SJSA1 (cell line): Measurements from ENCODE around the gene CHFR. TPM values are rescaled to one million over a fixed set of nuclear protein-coding genes. Genes with fewer than 3 reads are reported as not detected.
"Not testable (repeated sequence)": the region's sequence is repeated elsewhere in the genome, so short reads cannot be mapped to it uniquely, and the experiment has no call there.

Source experiments
- DNase-seq, 2 experiments: peaks; one replicate each; pipeline ENCODE4 v3.0.0-alpha.2; 2015 to 2020; ENCODE audit warnings: low spot score in 2 of 2, low read depth in 1 of 2
- H3K27ac ChIP-seq: fragments of 250-450 bp; sonication (Bioruptor Pico); 2 replicates; pipeline ENCODE4 v1.5.1; 2020; ENCODE audit warnings: mild to moderate bottlenecking, moderate library complexity
- H3K27me3 ChIP-seq: fragments of 250-450 bp; sonication (Bioruptor Pico); replicated peaks from 2 replicates; pipeline ENCODE4 v1.5.1; 2020; ENCODE audit warnings: mild to moderate bottlenecking, moderate library complexity
- H3K36me3 ChIP-seq: fragments of 250-450 bp; sonication (Bioruptor Pico); 2 replicates; pipeline ENCODE4 v1.5.1; 2020; ENCODE audit warnings: mild to moderate bottlenecking
- H3K4me1 ChIP-seq: fragments of 250-450 bp; sonication (Bioruptor Pico); replicated peaks from 2 replicates; pipeline ENCODE4 v1.6.1; 2021; ENCODE audit warnings: mild to moderate bottlenecking
- H3K4me3 ChIP-seq: fragments of 250-450 bp; sonication (Bioruptor Pico); 2 replicates; pipeline ENCODE4 v1.5.1; 2020; ENCODE audit warnings: mild to moderate bottlenecking
- H3K9me3 ChIP-seq: fragments of 250-450 bp; sonication (Bioruptor Pico); replicated peaks from 2 replicates; pipeline ENCODE4 v1.5.1; 2020; ENCODE audit warnings: mild to moderate bottlenecking
- total RNA-seq: library from RNA; depleted of rRNA; stranded (reverse); fragments of >200 nt; shearing (Covaris generic); gene quantifications from 2 replicates; pipeline ENCODE4 v1.2.3, GENCODE V29; 2014; rRNA removed

The CHFR gene
- 4.5 and 7.1 TPM in 2 replicates for total RNA-seq

- peaks cover 17% of the 10 kb centered on the region for H3K9me3 ChIP-seq
- 0 out of 2 replicates have a peak, but pooled peaks cover 9% of the 10 kb centered on the region for H3K36me3 ChIP-seq
- H3K4me1 ChIP-seq = no peaks in the 10 kb centered on the region
- peak; percentile 74 to 80 for DNase-seq
- H3K4me3 ChIP-seq = peak within 1 kb of the TSS; percentile 48
- peak within 1 kb of the TSS; percentile 80 for H3K27ac ChIP-seq
- no peaks in the 10 kb centered on the region for H3K27me3 ChIP-seq
These were observed at the start of gene CHFR for GRCh38 chr12:132887513-132888351. CHFR (minus strand) TSS chr12:132887605; CDS start chr12:132887328, 277 bp downstream.

GRCh38 chr12:132936921-132937320 lies 49.5 kb upstream of the CHFR start:
- not testable (repeated sequence) for H3K36me3 ChIP-seq, H3K4me1 ChIP-seq, H3K4me3 ChIP-seq, H3K27ac ChIP-seq, H3K27me3 ChIP-seq
- DNase-seq = peak in 1 of 2 experiments; percentile 69
- peaks cover 68% of the 10 kb centered on the region for H3K9me3 ChIP-seq

GRCh38 chr12:132936163-132936562 lies 48.8 kb upstream of the CHFR start:
- no peaks in the 10 kb centered on the region for H3K36me3 ChIP-seq
- no peak overlapping the region for H3K27ac ChIP-seq
- H3K9me3 ChIP-seq = peaks cover 68% of the 10 kb centered on the region
- no peak for DNase-seq
- no peak overlapping the region for H3K4me3 ChIP-seq
- H3K4me1 ChIP-seq = no peaks in the 10 kb centered on the region
- 0 out of 2 replicates have a peak, but pooled peaks cover 7% of the 10 kb centered on the region for H3K27me3 ChIP-seq

GRCh38 chr12:132926415-132926833 lies 39.0 kb upstream of the CHFR start:
- DNase-seq = peak; percentile 62 to 69
- no peaks in the 10 kb centered on the region for H3K4me1 ChIP-seq
- no peak overlapping the region for H3K4me3 ChIP-seq
- no peak overlapping the region for H3K27ac ChIP-seq
- no peaks in the 10 kb centered on the region for H3K36me3 ChIP-seq
- peaks cover 90% of the 10 kb centered on the region for H3K9me3 ChIP-seq
- no peaks in the 10 kb centered on the region for H3K27me3 ChIP-seq

GRCh38 chr12:132925597-132926414 lies 38.4 kb upstream of the CHFR start:
- Histone ChIP-seq H3K4me1 (no peaks in the 10 kb centered on the region), H3K4me3 (no peak overlapping the region), H3K9me3 (peaks cover 90% of the 10 kb centered on the region), H3K36me3 (no peaks in the 10 kb centered on the region), H3K27me3 (no peaks in the 10 kb centered on the region), H3K27ac (no peak overlapping the region)
- peak; percentile 63 to 66 for DNase-seq

GRCh38 chr12:132924356-132924755 lies 37.0 kb upstream of the CHFR start:
- DNase-seq = peak; percentile 60 to 76
- no peak overlapping the region for H3K27ac ChIP-seq
- no peaks in the 10 kb centered on the region for H3K4me1 ChIP-seq
- no peaks in the 10 kb centered on the region for H3K27me3 ChIP-seq
- no peak overlapping the region for H3K4me3 ChIP-seq
- peaks cover 88% of the 10 kb centered on the region for H3K9me3 ChIP-seq
- H3K36me3 ChIP-seq = no peaks in the 10 kb centered on the region

GRCh38 chr12:132923356-132923909 lies 36.0 kb upstream of the CHFR start:
- DNase-seq = peak in 1 of 2 experiments; percentile 52

GRCh38 chr12:132922676-132923075 lies 35.3 kb upstream of the CHFR start:
- peak; percentile 50 to 64 for DNase-seq
- H3K9me3 ChIP-seq = peaks cover 95% of the 10 kb centered on the region

More at GRCh38 chr12:132923356-132923909, 36.0 kb upstream of the CHFR start:
- H3K27ac ChIP-seq = no peak overlapping the region
- no peaks in the 10 kb centered on the region for H3K36me3 ChIP-seq
- H3K4me1 ChIP-seq = no peaks in the 10 kb centered on the region
- no peak overlapping the region for H3K4me3 ChIP-seq
- no peaks in the 10 kb centered on the region for H3K27me3 ChIP-seq
- peaks cover 91% of the 10 kb centered on the region for H3K9me3 ChIP-seq

GRCh38 chr12:132921685-132922084 lies 34.3 kb upstream of the CHFR start:
- peak; percentile 87 for DNase-seq
- H3K27ac ChIP-seq = no peak overlapping the region
- H3K4me3 ChIP-seq = no peak overlapping the region
- H3K36me3 ChIP-seq = no peaks in the 10 kb centered on the region
- H3K27me3 ChIP-seq = no peaks in the 10 kb centered on the region
- H3K9me3 ChIP-seq = peaks cover 95% of the 10 kb centered on the region
- no peaks in the 10 kb centered on the region for H3K4me1 ChIP-seq

More at GRCh38 chr12:132922676-132923075, 35.3 kb upstream of the CHFR start:
- no peaks in the 10 kb centered on the region for H3K27me3 ChIP-seq
- no peaks in the 10 kb centered on the region for H3K36me3 ChIP-seq
- no peaks in the 10 kb centered on the region for H3K4me1 ChIP-seq
- H3K4me3 ChIP-seq = no peak overlapping the region
- no peak overlapping the region for H3K27ac ChIP-seq

- peaks cover 84% of the 10 kb centered on the region for H3K9me3 ChIP-seq
- DNase-seq = peak; percentile 47 to 82
- no peaks in the 10 kb centered on the region for H3K36me3 ChIP-seq
- no peak overlapping the region for H3K27ac ChIP-seq
- H3K4me3 ChIP-seq = no peak overlapping the region
- H3K4me1 ChIP-seq = no peaks in the 10 kb centered on the region
- H3K27me3 ChIP-seq = no peaks in the 10 kb centered on the region
These were observed 31.3 kb upstream of the CHFR start for GRCh38 chr12:132918680-132919079.

GRCh38 chr12:132909030-132909368 lies 21.6 kb upstream of the CHFR start:
- Histone ChIP-seq H3K4me3 (peak overlapping the region; percentile 18), H3K9me3 (peaks cover 9% of the 10 kb centered on the region), H3K4me1 (no peaks in the 10 kb centered on the region), H3K36me3 (no peaks in the 10 kb centered on the region), H3K27ac (no peak overlapping the region), H3K27me3 (no peaks in the 10 kb centered on the region)
- DNase-seq = no peak

- H3K27ac ChIP-seq = no peak overlapping the region
- H3K27me3 ChIP-seq = no peaks in the 10 kb centered on the region
- peak overlapping the region; percentile 18 for H3K4me3 ChIP-seq
- H3K9me3 ChIP-seq = peaks cover 9% of the 10 kb centered on the region
- peak in 1 of 2 experiments; percentile 20 for DNase-seq
- no peaks in the 10 kb centered on the region for H3K4me1 ChIP-seq
- H3K36me3 ChIP-seq = no peaks in the 10 kb centered on the region
These were observed 21.0 kb upstream of the CHFR start for GRCh38 chr12:132908145-132909029.

GRCh38 chr12:132907789-132908144 lies 20.4 kb upstream of the CHFR start:
- not testable (repeated sequence) for H3K4me3 ChIP-seq, H3K4me1 ChIP-seq, H3K9me3 ChIP-seq, H3K27ac ChIP-seq, DNase-seq, H3K36me3 ChIP-seq, H3K27me3 ChIP-seq
